ENCODE results near the gene C12orf57. TPM values are rescaled to one million over a fixed set of nuclear protein-coding genes. Genes with fewer than 3 reads are reported as not detected.
A peak's percentile ranks its signal among the peaks of the same experiment; 100 is the strongest.

Gene C12orf57
- total and polyA plus RNA-seq, 9 of the 15 experiments (the other 6 are each of a cell fraction or from before 2014, with no cell fraction given): 26.7 to 191 (median 107) TPM

DNA sequence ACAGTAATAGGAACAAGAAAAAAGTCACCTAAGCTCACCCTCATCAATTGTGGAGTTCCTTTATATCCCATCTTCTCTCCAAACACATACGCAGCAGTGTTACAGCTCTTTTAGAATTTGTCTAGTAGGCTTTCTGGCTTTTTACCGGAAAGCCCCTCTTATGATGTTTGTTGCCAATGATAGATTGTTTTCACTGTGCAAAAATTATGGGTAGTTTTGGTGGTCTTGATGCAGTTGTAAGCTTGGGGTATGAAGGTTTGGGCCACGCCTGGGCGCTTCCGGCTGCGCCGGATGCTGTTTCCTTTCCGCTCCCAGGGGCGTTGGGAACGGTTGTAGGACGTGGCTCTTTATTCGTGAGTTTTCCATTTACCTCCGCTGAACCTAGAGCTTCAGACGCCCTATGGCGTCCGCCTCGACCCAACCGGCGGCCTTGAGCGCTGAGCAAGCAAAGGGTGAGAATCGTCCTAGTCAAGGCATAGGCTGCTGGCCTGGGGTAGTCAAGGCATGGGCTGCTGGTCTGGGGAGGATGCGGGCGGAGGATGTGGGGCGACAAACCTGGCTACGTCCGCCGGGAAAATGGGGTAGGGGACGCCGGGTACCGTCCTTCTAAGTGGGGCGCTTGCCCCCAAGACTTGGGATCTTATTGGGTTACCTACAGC is at the start of gene C12orf57, which contains the start of gene RNU7-1 (continued):
- peak; percentile 19; the same call in 1 of the 2 replicates for TF ChIP-seq TCF7 (IDR thresholded peaks at IDR 0.05; ENCODE audit: borderline replicate concordance)
- TF ChIP-seq ESRRB (CRISPR knock-in tag; IDR thresholded peaks at IDR 0.05; ENCODE audit: borderline replicate concordance): peak; percentile 95
- TF ChIP-seq PHB (CRISPR knock-in tag; IDR thresholded peaks at IDR 0.05): peak; percentile 99
- TF ChIP-seq, protein P1, sequence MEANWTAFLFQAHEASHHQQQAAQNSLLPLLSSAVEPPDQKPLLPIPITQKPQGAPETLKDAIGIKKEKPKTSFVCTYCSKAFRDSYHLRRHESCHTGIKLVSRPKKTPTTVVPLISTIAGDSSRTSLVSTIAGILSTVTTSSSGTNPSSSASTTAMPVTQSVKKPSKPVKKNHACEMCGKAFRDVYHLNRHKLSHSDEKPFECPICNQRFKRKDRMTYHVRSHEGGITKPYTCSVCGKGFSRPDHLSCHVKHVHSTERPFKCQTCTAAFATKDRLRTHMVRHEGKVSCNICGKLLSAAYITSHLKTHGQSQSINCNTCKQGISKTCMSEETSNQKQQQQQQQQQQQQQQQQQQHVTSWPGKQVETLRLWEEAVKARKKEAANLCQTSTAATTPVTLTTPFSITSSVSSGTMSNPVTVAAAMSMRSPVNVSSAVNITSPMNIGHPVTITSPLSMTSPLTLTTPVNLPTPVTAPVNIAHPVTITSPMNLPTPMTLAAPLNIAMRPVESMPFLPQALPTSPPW (CRISPR knock-in tag; IDR thresholded peaks at IDR 0.05): peak; percentile 51; the same call in 1 of the 2 replicates
- TF ChIP-seq ATF4 (CRISPR knock-in tag; IDR thresholded peaks at IDR 0.05): peak; percentile 93
- TF ChIP-seq, protein P2, sequence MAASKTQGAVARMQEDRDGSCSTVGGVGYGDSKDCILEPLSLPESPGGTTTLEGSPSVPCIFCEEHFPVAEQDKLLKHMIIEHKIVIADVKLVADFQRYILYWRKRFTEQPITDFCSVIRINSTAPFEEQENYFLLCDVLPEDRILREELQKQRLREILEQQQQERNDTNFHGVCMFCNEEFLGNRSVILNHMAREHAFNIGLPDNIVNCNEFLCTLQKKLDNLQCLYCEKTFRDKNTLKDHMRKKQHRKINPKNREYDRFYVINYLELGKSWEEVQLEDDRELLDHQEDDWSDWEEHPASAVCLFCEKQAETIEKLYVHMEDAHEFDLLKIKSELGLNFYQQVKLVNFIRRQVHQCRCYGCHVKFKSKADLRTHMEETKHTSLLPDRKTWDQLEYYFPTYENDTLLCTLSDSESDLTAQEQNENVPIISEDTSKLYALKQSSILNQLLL (CRISPR knock-in tag; IDR thresholded peaks at IDR 0.05; ENCODE audit: borderline replicate concordance): no peak
- peak; percentile 69 for TF ChIP-seq MYNN (IDR thresholded peaks at IDR 0.05)
- TF ChIP-seq MYNN (CRISPR knock-in tag; IDR thresholded peaks at IDR 0.05): no peak
- TF ChIP-seq IRF1 (CRISPR knock-in tag; IDR thresholded peaks at IDR 0.05; ENCODE audit: borderline replicate concordance): peak; percentile 59; the same call in 1 of the 2 replicates
- TF ChIP-seq PHF20 (IDR thresholded peaks at IDR 0.05; ENCODE audit: partially characterized antibody): no peak
- TF ChIP-seq NEUROD1 (IDR thresholded peaks at IDR 0.05; ENCODE audit: borderline replicate concordance, low read depth, low read length, partially characterized antibody): peak; percentile 45
- TF ChIP-seq TOE1 (IDR thresholded peaks at IDR 0.05; ENCODE audit: borderline replicate concordance): peak; percentile 11; the same call in 1 of the 2 replicates
- TF ChIP-seq TOE1 (CRISPR knock-in tag; IDR thresholded peaks at IDR 0.05; ENCODE audit: borderline replicate concordance, low read depth): 0 out of 2 replicates have a peak, but pooled peaks have one; percentile 25
- TF ChIP-seq, protein P3, sequence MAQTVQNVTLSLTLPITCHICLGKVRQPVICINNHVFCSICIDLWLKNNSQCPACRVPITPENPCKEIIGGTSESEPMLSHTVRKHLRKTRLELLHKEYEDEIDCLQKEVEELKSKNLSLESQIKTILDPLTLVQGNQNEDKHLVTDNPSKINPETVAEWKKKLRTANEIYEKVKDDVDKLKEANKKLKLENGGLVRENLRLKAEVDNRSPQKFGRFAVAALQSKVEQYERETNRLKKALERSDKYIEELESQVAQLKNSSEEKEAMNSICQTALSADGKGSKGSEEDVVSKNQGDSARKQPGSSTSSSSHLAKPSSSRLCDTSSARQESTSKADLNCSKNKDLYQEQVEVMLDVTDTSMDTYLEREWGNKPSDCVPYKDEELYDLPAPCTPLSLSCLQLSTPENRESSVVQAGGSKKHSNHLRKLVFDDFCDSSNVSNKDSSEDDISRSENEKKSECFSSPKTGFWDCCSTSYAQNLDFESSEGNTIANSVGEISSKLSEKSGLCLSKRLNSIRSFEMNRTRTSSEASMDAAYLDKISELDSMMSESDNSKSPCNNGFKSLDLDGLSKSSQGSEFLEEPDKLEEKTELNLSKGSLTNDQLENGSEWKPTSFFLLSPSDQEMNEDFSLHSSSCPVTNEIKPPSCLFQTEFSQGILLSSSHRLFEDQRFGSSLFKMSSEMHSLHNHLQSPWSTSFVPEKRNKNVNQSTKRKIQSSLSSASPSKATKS (CRISPR knock-in tag; IDR thresholded peaks at IDR 0.05): peak; percentile 87
- TF ChIP-seq, protein P4, sequence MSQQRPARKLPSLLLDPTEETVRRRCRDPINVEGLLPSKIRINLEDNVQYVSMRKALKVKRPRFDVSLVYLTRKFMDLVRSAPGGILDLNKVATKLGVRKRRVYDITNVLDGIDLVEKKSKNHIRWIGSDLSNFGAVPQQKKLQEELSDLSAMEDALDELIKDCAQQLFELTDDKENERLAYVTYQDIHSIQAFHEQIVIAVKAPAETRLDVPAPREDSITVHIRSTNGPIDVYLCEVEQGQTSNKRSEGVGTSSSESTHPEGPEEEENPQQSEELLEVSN (IDR thresholded peaks at IDR 0.05; ENCODE audit: borderline replicate concordance in 1 of 2, extremely low read depth in 1 of 2, insufficient read depth in 1 of 2, insufficient read length in 1 of 2, low read depth in 1 of 2, low read length in 1 of 2, poor library complexity in 1 of 2, severe bottlenecking in 1 of 2): peak in 1 of 2 experiments; percentile 34
- peak; percentile 61; the same call in 1 of the 2 replicates for TF ChIP-seq FOXJ2 (tag; IDR thresholded peaks at IDR 0.05)
- peak; percentile 23; the same call in 1 of the 2 replicates for TF ChIP-seq CREB1 (IDR thresholded peaks at IDR 0.05)
- TF ChIP-seq CREB1 (CRISPR knock-in tag; IDR thresholded peaks at IDR 0.05): no peak; the same call in 1 of the 2 replicates
- peak; percentile 64 for TF ChIP-seq LEF1 (IDR thresholded peaks at IDR 0.05)
- no peak for TF ChIP-seq ZNF217 (CRISPR knock-in tag; IDR thresholded peaks at IDR 0.05)
